NAMALWA (cell line): ENCODE results near the gene BRSK2.

ENCODE experiments used
- DNase-seq: peaks from one replicate; pipeline ENCODE4 v3.0.0-alpha.2; 2015; ENCODE audit warnings: low spot score

BRSK2 gene

GRCh38 chr11:1397146-1397861 lies 7.6 kb downstream of the BRSK2 start:
- no peak for DNase-seq

- no peak for DNase-seq
Measured at GRCh38 chr11:1397862-1398527, 8.3 kb downstream of the BRSK2 start.

GRCh38 chr11:1398528-1399235 lies 8.9 kb downstream of the BRSK2 start:
- no peak for DNase-seq

GRCh38 chr11:1399386-1400316 lies 9.9 kb downstream of the BRSK2 start:
- no peak for DNase-seq

- no peak for DNase-seq
Measured at GRCh38 chr11:1400317-1401170, 10.8 kb downstream of the BRSK2 start.

- no peak for DNase-seq
Measured at GRCh38 chr11:1401171-1401445, 11.4 kb downstream of the BRSK2 start.

- peak; percentile 61 for DNase-seq
Measured at GRCh38 chr11:1401656-1402221, 12.0 kb downstream of the BRSK2 start.

- DNase-seq: peak; percentile 22
Measured at GRCh38 chr11:1402355-1403077, 12.8 kb downstream of the BRSK2 start.

GRCh38 chr11:1403078-1403620 lies 13.4 kb downstream of the BRSK2 start:
- no peak for DNase-seq

GRCh38 chr11:1403721-1404460 lies 14.2 kb downstream of the BRSK2 start:
- DNase-seq: no peak

GRCh38 chr11:1404461-1405185 lies 14.9 kb downstream of the BRSK2 start:
- DNase-seq: no peak

- DNase-seq: no peak
Measured at GRCh38 chr11:1405186-1406020, 15.7 kb downstream of the BRSK2 start.

GRCh38 chr11:1406571-1407485 lies 17.1 kb downstream of the BRSK2 start:
- no peak for DNase-seq

GRCh38 chr11:1407668-1408067 lies 17.9 kb downstream of the BRSK2 start:
- no peak for DNase-seq

- no peak for DNase-seq
Measured at GRCh38 chr11:1408346-1408745, 18.6 kb downstream of the BRSK2 start.

GRCh38 chr11:1409108-1409851 lies 19.5 kb downstream of the BRSK2 start:
- no peak for DNase-seq
